Retina (tissue), 1 donor: ENCODE results near the gene CD84.
"Not testable (repeated sequence)": the region's sequence is repeated elsewhere in the genome, so short reads cannot be mapped to it uniquely, and the experiment has no call there.

Source experiments
- DNase-seq: peaks from one replicate; pipeline ENCODE4 v3.0.0-alpha.2; 2016

CD84 gene, protein sequence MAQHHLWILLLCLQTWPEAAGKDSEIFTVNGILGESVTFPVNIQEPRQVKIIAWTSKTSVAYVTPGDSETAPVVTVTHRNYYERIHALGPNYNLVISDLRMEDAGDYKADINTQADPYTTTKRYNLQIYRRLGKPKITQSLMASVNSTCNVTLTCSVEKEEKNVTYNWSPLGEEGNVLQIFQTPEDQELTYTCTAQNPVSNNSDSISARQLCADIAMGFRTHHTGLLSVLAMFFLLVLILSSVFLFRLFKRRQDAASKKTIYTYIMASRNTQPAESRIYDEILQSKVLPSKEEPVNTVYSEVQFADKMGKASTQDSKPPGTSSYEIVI

DNA sequence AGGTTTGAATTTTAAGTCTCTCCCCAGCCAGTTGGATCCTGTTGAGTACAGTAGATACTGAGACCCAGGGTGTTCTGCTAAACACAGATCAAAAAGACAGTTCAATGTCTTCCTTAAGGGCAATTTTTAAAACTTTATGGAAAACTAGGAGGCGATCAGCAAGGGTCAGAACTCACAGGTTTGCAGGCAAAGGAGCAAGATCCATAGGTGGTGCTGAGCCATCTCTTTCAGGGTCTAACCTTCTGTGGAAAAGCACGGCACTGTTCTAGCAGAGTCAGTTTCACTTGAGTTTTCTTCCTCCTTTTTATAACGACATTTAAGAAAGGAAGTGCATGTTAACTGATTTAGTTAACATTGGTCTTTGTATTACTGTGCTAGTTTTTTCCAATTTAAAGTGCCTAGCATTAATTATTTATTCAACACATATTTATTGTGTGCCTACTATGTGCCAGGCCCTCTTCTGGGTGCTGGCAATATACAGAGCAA lies at the start of gene CD84:
Gene CD84 (minus strand): TSS at position 281 of the 486 bp plus-strand sequence. CDS start 59 bp downstream, at position 222.
- DNase-seq, result no peak

DNA sequence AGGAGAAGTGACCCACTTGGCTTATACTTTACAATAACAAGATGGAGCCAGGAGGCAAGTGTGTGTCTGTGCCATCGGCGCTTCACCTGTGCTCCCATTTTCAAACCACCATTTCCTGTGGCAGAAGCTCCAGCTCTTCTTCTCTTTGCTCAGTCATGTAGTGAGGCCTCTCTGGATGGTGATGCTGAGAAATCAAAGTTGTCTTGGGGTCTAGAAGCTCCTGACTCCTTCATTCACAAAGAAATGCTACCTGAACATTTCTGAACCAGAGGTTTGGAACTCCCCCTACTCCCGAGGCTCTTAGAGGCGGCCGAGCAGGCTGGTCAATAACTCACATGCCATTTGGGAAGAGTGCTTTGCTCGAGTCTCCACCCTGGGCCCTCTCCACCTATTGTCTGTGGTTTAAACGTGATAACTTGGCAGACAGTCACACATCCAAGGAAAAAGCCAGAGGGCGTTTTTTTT lies 49.5 kb upstream of the CD84 start:
- DNase-seq, result no peak

DNA sequence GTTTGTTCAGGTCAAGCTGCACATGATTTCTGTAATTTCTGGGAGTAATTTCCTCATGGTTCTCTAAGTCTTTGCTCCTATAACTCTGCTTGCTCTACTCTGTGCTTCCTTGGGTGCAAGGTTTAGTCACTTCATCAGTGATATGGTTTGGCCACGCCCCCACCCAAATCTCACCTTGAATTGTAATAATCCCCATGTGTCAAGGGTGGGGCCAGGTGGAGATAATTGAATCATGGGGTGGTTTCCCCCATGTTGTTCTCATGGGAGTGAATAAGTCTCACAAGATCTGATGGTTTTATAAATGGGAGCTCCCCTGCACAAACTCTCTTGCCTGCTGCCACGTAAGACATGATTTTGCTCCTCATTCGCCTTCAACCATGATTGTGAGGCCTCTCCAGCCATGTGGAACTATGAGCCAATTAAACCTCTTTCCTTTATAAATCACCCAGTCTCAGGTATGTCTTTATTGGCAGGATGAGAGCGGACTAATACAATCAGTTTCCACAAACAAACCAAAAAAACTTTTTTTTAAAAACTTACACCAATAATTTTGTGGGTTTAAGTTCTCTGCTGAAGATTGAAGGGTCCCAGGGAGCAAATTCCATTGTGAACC lies 48.5 kb upstream of the CD84 start:
- not testable (repeated sequence) for DNase-seq

DNA sequence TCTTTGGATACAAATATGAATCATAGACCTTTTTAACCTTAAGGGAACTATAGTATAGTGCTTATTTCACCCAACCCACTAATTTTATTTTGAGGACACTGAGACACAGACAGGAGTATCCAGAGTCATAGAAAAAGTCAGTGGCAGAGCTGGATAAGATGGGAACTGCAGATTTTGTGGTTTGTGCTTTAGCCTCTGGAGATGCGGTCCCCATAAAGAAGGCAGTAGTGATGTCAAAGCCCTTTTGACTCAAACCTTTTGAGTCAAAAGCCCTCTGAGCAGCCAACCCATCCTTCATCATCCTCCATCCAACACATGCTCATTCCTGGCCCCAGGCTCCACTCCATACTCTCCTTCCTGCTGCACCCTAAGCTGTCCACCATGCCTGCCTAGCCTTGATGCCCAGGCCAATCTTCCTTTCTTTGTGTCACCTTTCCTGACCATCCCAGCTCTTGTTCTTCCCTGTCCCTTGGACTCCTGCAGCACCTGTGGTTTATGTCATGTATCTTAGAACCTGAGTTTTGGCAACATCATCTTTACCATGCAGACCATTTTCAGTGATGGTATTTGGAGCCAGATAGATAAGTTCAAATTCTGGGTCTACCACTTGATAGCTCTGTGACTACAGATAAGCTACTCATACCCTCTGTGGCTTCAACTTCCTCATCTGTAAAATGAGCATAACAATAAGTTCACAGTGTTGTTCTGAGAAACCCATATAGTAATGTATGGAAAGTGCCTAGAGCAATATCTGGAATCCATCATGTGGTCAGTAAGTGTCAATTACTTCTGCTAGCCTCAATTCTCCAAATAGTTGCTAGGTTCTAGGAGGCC lies 47.4 kb upstream of the CD84 start:
- no peak for DNase-seq

DNA sequence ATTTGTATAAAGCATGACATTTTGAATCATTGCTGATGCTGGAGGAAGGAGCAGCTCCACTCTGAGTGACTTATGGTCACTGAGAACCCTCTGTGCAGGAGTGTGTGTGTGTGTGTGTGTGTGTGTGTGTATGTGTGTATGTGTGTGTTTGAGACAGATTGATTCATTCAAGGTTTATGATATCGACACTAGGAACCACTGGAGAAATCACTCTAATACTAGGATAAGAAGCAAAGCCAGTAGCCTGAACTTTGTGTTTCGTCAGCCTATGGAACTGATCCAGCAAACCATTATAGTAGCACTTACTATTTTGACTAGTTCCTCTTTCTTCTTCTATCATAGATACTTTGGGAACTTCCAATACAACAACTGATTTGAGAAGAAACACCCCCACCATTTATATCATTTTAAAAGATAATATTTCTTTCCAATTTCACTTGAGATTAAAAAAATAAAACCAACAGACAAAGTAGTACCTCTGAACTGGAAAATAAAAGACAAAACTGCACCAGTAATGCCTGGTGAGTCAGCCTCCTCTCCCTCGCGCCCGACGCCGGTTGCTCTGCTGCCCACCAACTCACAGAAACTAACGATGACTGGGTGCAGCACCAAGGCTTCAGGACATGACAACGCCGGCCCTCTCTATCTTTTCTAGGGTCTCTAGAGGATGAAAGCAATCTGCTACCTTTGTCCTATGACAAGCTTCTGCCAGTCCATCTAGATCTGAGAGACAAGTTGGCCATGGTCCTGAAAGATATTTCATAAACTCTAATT lies 46.6 kb upstream of the CD84 start:
- no peak for DNase-seq

DNA sequence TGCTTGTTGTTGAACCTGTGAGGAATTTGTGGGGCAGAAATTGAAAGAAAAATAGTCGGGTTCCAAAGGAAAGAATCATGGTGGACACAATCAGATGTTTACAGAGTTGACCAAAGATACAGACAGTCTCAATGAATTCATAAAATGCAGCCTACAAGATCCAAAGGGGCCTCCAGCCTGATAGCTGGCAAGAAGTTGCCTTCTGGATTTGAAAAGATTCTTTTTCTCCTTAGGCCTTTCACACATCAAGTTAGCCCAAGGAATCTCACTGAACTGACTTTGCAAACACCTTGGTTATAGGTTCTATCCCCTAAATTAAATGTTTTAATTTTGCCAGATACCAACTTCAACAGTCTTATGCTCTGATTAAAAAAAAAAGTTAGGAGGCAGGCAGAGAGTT lies 46.0 kb upstream of the CD84 start:
- DNase-seq, result no peak

DNA sequence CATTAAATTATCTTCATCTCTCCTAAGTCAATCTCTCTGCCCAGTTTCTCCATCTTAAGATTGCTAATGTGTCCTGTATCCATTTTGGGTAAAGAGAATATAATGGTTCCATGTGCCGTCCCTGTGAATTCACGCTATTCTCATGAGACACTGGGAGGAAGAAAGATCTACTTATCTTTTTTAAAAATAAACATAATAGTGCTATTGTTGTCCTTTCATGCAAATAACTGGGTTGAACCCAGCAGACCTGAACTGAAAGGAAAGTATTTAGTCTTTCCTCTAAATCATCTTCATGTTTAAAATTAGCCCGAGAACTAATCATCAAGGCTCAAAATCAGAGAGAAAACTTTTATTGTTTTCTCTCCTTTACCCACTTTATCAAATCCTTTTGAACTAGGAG lies 45.2 kb upstream of the CD84 start:
- DNase-seq, result no peak

DNA sequence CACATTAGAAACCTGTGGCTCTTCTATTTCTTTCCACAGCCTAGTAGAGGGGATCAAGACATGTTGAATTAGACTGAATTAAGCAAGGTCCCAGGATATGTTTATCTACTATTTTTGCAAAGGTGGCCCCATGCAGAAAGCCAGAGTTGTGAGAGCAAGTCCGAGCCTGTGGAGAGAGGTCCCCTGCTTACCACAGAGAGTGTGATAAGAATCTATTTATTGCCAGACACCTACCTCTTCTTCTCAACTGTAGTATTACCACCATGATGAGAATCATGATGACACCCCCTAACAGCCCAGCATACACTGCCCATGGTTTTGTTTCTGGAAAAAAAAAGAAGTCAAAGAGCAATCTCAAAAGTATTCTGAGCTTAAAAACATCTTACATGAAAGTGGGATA lies 44.6 kb upstream of the CD84 start:
- DNase-seq, result no peak

DNA sequence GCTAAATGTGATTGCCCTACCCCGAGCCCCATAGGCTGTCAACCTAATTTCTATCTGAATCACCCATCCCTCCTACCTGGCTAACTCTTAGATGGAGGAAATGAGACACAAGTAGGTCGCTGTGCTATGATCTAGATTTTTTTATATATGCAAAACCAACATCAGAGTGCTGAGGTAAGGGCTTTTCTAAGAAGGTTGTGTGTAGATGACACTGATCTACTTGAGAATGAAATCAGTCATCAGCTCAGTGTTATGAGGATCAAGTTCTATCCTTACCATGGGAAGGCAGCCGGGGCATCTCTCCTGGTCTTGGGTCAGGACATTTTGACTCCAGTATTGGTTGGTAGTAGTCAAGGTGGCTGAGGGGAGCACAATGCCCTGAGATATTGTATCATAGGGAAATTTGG lies 43.9 kb upstream of the CD84 start:
- DNase-seq, result no peak

DNA sequence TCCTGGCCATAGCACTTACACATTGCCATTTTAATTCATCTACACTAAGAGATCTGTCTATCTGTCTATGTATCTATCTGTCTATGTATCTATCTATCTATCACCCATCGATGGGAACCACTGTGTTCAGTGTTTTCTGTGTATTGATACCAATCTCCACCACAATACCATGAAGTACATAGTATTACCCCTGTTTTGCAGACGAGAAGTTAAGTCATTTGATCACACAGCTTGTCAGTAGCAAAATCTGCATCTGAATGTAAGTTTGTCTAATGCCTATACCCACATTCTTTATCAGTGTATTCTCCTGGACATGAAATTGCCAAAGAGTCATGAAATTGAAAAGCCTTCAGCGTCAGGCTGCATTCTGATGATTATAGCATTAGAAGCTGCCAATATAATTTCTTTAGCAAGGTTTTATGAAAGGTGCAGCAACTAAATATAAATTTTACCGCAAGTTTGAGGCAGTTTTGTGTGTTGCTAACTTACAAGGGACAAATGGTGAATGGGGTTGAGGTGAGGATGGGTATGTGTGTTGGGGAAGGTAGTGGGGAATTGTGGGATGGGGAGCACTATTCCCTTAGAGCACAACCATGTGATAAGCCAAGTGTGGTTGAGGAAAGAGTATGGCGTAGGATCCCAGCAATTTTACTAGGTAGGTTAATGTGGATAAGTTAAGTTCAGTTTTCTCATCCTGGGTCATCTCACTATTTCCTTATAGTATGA lies 43.4 kb upstream of the CD84 start:
- no peak for DNase-seq

DNA sequence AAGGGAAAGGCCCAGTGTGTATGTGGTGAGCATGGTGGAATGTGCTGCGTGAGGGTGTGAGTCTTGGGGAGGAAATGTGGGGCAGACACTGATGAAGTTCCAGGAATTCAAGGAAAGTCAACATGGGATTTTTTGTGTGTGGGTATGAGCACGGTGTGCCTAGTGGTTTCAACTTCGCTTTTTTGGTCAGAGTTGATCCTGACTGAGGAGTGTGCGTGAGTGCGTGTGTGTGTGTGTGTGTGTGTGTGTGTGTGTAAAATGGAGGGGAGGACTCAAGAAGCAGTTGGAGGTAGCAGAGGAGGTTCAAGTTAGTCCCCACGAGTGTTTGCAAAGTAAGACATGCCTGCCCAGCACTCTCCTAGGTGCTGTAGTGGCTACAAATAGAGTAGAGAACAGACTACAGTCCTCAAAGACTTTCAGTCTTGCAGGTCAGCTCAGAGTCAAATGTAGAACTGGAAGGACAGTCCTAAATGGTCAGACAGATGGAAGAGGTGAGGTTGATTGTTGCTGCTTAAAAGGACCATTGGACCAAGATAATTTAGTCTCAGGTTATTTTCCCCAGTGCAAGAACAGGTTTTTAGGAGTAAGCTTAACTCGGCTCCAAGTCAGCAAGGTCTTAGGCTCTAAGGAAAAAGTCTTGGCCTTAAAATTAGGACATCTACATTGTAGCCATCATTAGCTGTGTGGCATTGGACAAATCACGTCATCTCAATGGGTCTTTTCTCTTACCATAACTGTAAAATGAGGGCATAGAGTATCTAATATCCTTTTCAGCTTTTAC lies 42.5 kb upstream of the CD84 start:
- no peak for DNase-seq

DNA sequence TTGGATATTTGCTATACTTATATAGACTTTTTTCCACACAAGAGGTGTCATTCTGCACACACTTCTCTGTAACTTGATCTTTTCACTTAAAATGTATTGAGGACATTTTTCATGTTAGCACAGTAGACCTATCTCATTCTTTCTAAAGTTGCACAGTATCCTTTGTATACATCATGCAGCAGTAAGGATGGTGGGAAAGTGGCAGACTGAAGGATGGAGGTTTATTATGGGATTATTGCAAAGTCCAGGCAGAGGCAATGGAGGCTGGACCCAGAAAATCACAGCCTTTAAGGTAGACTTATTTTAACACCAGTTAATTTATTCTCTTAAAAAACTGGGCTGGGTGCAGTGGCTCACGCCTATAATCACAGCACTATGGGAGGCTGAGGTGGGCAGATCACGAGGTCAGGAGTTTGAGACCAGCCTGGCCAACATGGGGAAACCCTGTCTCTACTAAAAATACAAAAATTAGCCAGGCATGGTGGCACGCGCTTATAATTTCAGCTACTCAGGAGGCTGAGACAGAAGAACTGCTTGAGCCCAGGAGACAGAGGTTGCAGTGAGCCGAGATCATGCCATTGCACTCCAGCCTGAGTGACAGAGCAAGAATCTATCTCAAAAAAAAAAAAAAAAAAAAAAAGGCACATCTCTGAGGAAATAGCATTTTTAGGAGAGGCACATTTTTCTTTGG lies 41.8 kb upstream of the CD84 start:
- no peak for DNase-seq

DNA sequence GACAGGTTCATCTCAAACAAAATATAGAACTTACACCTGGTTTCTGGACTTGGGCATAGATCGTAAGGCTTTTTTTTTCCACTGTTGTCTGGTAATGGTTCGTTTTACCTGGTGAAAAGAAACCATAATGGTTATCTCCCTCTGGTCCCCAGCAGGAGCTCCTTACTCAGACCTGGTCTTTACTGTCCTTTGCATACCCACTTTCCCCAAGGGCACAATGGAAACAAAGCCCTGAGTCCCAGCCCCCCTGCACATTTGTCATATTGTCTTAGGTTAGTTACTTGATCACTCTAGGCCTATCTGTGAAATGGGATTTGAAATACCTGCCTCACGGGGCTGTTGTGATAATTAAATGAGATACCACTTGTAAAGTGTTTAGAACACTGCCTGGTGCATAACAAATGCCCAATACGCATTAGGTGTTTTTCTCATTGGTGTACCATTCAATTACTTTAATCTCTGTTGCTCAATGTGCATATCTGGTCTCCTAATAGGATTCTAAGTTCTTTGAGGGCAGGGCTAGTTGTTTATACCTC lies 40.5 kb upstream of the CD84 start:
- no peak for DNase-seq

DNA sequence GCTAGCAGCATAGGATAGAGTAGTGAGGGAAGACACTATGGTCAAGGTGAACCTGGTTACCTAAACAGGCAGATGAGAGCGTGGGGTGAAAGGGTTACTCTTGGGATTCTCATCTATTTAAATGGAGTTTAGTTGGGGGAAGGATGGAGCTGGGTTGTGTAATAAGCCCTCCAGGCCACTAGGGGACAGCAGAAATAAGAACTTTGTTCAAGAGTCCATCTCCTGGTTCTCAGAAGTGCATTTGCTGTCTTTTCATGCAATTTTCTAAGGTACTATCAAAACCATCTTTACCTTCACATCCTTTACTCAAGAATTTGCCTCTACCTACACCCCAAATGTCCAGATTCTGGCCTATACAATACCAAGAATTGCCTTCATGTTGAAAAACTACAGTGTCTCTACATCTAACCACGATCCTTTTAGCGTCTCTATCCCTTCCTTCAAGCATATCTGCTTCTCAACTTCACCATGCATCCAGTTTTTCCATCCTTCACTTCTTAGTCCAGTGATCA lies 39.5 kb upstream of the CD84 start:
- no peak for DNase-seq

DNA sequence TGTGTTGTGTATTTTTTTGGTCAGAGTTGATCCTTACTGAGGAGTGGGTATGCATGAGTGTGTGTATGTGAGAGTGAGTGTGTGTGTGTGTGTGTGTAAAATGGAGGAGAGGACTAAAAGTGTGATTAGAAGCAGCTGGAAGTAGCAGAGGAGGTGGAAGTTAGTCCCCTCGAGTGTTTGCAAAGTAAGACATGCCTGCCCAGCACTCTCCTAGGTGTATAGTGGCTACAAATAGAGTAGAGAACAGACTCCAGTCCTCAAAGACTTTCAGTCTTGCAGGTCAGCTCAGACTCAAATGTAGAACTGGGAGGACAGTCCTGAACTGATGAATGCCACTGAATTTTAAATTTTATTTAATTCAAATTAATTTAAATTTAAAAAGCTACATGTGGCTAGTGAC lies 39.0 kb upstream of the CD84 start:
- DNase-seq, result no peak

DNA sequence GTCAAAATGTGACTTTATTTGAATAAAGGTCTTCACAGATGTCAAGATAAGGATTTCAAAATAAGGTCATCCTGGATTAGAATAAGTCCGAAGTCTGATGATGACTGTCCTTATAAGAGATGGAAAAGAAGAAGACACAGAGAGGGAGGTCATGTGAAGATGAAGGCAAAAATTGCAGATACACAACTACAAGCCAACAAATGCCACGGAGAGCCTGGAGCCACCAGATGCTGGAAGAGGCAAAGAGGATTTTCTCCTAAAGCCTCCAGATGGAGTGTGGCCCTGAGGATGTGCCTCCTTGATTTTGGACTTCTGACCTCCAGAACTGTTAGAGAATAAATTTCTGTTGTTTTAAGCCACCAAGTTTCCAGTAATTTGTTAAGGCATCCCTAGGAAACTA lies 36.4 kb upstream of the CD84 start:
- DNase-seq, result no peak

DNA sequence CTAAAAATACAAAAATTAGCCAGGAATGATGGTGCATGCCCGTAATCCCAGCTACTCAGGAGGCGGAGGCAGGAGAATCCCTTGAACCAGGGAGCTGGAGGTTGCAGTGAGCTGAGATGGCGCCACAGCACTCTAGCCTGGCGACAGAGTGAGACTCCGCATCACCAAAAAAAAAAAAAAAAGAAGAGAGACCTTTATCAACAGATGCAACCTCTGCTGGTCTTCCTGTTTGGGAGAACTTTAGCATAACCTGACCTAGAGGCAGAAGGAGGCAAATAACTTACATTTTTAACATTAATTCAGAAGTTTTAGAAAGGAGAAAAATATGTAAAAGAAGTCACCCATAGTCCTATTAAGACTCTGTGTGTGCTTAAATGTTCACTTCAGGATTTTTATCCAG lies 35.1 kb upstream of the CD84 start:
- no peak for DNase-seq

DNA sequence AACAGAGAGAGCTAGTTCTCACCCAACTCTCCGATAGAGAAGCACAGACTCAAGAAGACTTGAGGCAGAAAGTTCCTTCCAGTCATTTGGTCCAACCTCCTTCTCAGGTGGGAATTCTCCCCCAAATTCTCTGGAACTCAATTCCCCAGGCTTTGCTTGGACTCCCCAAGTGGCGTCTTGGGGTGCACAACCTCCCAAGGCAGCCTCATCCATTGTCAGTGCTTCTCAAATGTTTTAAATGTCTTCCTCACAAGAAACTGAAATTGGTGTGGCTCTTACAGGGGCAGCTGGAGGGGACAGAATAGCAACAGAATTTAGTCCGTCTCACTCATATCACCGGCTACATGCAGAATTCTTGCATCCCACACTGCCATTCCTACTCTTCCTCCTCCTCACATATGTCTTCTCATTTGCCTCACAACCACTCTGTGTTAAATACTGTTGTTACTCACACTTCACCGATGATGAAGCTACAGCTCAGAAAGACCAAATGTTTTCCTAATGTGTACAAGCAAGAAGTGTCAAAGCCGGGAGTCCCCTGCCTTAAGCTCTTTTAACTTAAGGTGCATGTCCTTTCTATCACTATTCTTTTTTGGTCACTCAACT lies 33.4 kb upstream of the CD84 start:
- DNase-seq, result no peak

DNA sequence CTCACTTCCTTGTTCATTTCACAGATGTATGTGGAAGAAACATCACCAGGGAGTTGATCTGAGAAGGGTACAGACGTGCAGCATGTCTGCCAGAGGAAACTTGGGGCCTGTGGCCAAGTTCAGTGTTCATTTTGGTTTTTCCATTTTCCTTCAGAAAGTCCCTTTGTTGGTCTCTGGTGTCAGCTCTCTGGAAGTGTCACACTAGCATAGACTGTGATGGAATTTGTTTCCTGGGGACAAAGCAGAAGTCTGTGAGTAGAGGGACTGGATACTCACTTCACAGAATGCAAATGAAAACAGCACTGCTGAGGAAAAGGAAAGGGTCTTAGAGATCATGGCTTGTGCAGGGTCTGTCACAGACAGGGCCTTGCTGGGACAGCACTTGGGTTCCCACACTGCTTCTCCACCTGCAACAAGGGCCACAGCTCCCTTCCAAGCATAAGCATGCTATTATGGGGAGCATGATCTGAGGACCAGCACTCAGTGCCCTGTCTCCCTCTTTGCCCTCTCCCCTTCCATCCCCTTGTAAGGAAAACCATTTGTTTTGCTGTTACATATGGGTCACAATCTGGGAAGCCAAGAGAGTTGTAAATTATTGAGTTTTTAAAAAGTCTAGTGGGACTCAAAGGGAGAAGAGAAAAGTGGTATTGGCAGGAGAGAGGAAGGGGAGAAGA lies 31.4 kb upstream of the CD84 start:
- no peak for DNase-seq
